Caki2 (cell line): ENCODE results near the gene FEV. TPM values are rescaled to one million over a fixed set of nuclear protein-coding genes. Genes with fewer than 3 reads are reported as not detected.

Source experiments
- DNase-seq: peaks from one replicate; pipeline ENCODE4 v3.0.0-alpha.2; 2015; ENCODE audit warnings: low read depth
- in situ Hi-C: cut with HindIII; loops from 2 replicates; pipeline ENCODE4 v1.10.0; 2016; ENCODE audit warnings: low sequenced_read_pairs, low pct_unique_long_range_greater_than_20kb, mixed read lengths
- total RNA-seq: library from RNA; depleted of rRNA; stranded (reverse); fragments of >200 nt; shearing (Covaris generic); gene quantifications from 2 replicates; pipeline ENCODE4 v1.2.3, GENCODE V29; 2014; ENCODE audit warnings: low replicate concordance

FEV gene
- total RNA-seq, 1 experiment from 2014 or later = not detected

GRCh38 chr2:219019436-219019835, 34.5 kb upstream of the FEV start:
- in situ Hi-C loops = no loop called here

GRCh38 chr2:219018726-219019125, 33.7 kb upstream of the FEV start:
- in situ Hi-C loops = no loop called here
- no peak for DNase-seq

More at GRCh38 chr2:219019436-219019835, 34.5 kb upstream of the FEV start:
- no peak for DNase-seq

GRCh38 chr2:219018286-219018685, 33.3 kb upstream of the FEV start:
- no peak for DNase-seq
- in situ Hi-C loops = no loop called here

GRCh38 chr2:219017201-219017931, 32.4 kb upstream of the FEV start:
- DNase-seq = no peak
- in situ Hi-C loops = no loop called here

- no peak for DNase-seq
- in situ Hi-C loops = no loop called here
Observed at GRCh38 chr2:219016721-219017120, 31.7 kb upstream of the FEV start.

GRCh38 chr2:219010873-219011272, 25.9 kb upstream of the FEV start:
- in situ Hi-C loops = no loop called here
- no peak for DNase-seq

- DNase-seq = no peak
- in situ Hi-C loops = no loop called here
Observed at GRCh38 chr2:219010162-219010756, 25.3 kb upstream of the FEV start.

- in situ Hi-C loops = no loop called here
- no peak for DNase-seq
Observed at GRCh38 chr2:219009294-219009693, 24.3 kb upstream of the FEV start.

- DNase-seq = no peak
- in situ Hi-C loops = no loop called here
Observed at GRCh38 chr2:219003979-219004378, 19.0 kb upstream of the FEV start.

GRCh38 chr2:219003267-219003634, 18.3 kb upstream of the FEV start:
- in situ Hi-C loops = no loop called here
- DNase-seq = no peak

GRCh38 chr2:219002395-219003266, 17.6 kb upstream of the FEV start:
- in situ Hi-C loops = no loop called here
- peak; percentile 54 for DNase-seq

GRCh38 chr2:219001577-219002394, 16.8 kb upstream of the FEV start:
- in situ Hi-C loops = no loop called here
- DNase-seq = no peak

- DNase-seq = no peak
- in situ Hi-C loops = no loop called here
Observed at GRCh38 chr2:219001100-219001576, 16.2 kb upstream of the FEV start.

GRCh38 chr2:219000569-219000960, 15.6 kb upstream of the FEV start:
- in situ Hi-C loops = no loop called here
- DNase-seq = no peak

GRCh38 chr2:218999881-219000568, 15.0 kb upstream of the FEV start:
- in situ Hi-C loops = no loop called here
- no peak for DNase-seq

GRCh38 chr2:218999021-218999880, 14.3 kb upstream of the FEV start:
- in situ Hi-C loops = no loop called here

GRCh38 chr2:218998414-218999002, 13.5 kb upstream of the FEV start:
- no peak for DNase-seq
- in situ Hi-C loops = no loop called here

More at GRCh38 chr2:218999021-218999880, 14.3 kb upstream of the FEV start:
- no peak for DNase-seq
